Activated CD4-positive, alpha-beta T cell treated with anti-CD3 and anti-CD28 coated beads for 36 hours (primary cell): ENCODE results near the gene MICU1. TPM values are rescaled to one million over a fixed set of nuclear protein-coding genes. Genes with fewer than 3 reads are reported as not detected.
A peak's percentile ranks its signal among the peaks of the same experiment; 100 is the strongest.

ENCODE experiments used
- ATAC-seq: fragments of 200-7000 bp; cut with Tn5 transposase; one replicate; pipeline ENCODE4 v1.10.0; 2021; ENCODE audit warnings: mild to moderate bottlenecking, moderate library complexity
- CTCF ChIA-PET: fragments of 350-600 bp; sonication (Branson Sonifier 250); formaldehyde crosslinking; loops from one replicate; lab custom pipeline; 2021; ENCODE audit warnings: antibody characterized with exemption; lab: Charles Lee
- POLR2A ChIA-PET: fragments of 350-600 bp; sonication (Branson Sonifier 250); formaldehyde crosslinking; loops from one replicate; lab custom pipeline; 2021; ENCODE audit warnings: antibody characterized with exemption, inconsistent platforms; lab: Charles Lee
- DNase-seq: peaks from one replicate; pipeline ENCODE4 v3.0.0-alpha.2; 2020
- H3K27ac Mint-ChIP-seq: one replicate; pipeline ENCODE4 v1.8.0; 2021; ENCODE audit warnings: mixed read lengths
- H3K27me3 Mint-ChIP-seq: one replicate; pipeline ENCODE4 v1.8.0; 2021; ENCODE audit warnings: mixed read lengths
- H3K36me3 Mint-ChIP-seq: one replicate; pipeline ENCODE4 v1.8.0; 2021; ENCODE audit warnings: low read depth, mixed read lengths
- H3K4me1 Mint-ChIP-seq: one replicate; pipeline ENCODE4 v1.8.0; 2021; ENCODE audit warnings: mixed read lengths
- H3K4me3 Mint-ChIP-seq: one replicate; pipeline ENCODE4 v1.8.0; 2021; ENCODE audit warnings: mild to moderate bottlenecking, moderate library complexity, mixed read lengths
- H3K9me3 Mint-ChIP-seq: one replicate; pipeline ENCODE4 v1.8.0; 2021; ENCODE audit warnings: low read depth, mixed read lengths
- intact Hi-C, 2 experiments: fragments of 100-400 bp; cut with DNase I in 1 of 2; cut with micrococcal nuclease in 1 of 2; formaldehyde crosslinking; loops; one replicate each; pipeline versions ENCODE4 v1.14.2 to v1.15.1; 2022 to 2024; cut with DNase I, micrococcal nuclease
- total RNA-seq, 2 experiments: library from RNA; stranded (reverse); gene quantifications; one replicate each; pipeline ENCODE4 v1.2.3, GENCODE V29; 2021

The MICU1 gene
- total RNA-seq, 2 experiments from 2014 or later: 41.0 to 51.5 TPM

DNA sequence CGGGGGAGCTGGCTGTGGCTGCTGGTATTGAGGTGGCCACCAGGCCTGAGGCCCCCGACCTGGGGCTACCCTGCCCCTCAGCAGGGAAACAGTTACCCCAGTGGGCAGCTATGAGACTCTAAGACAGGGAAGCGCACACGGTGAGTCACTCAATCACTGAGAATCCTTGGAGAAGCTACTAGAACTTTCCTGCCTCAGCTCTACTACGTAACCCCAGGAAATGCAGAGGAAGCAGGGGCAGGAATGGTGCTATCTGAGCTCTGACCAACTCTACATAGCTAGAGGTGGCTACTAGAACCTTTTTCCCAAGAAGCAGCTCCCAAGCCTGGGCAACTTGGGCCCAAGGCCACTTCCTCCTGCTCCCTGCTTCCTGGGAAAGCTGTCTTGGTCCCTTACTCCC lies 283.0 kb downstream of the MICU1 start:
- peaks cover 18% of the 10 kb centered on the region for H3K4me1 Mint-ChIP-seq
- H3K4me3 Mint-ChIP-seq: no peak overlapping the region
- intact Hi-C loops: loop anchor here in 1 of 2 experiments (5.0 kb wide), 1 partner anchor 386 kb away; no protein-coding TSS in a partner anchor
- H3K9me3 Mint-ChIP-seq: no peaks in the 10 kb centered on the region
- no peak for ATAC-seq
- CTCF ChIA-PET: interaction anchor here (0.7 to 1.9 kb wide), 7 partner anchors 68 to 754 kb away, joined by 3 to 9 read pairs (median 4); no protein-coding TSS in a partner anchor
- peaks cover 18% of the 10 kb centered on the region for H3K36me3 Mint-ChIP-seq
- POLR2A ChIA-PET: interaction anchor here (0.6 kb wide), 1 partner anchor 11 kb away, joined by 3 read pairs; no protein-coding TSS in a partner anchor
- H3K27ac Mint-ChIP-seq: peak overlapping the region; percentile 19
- no peak for DNase-seq
- H3K27me3 Mint-ChIP-seq: no peaks in the 10 kb centered on the region

DNA sequence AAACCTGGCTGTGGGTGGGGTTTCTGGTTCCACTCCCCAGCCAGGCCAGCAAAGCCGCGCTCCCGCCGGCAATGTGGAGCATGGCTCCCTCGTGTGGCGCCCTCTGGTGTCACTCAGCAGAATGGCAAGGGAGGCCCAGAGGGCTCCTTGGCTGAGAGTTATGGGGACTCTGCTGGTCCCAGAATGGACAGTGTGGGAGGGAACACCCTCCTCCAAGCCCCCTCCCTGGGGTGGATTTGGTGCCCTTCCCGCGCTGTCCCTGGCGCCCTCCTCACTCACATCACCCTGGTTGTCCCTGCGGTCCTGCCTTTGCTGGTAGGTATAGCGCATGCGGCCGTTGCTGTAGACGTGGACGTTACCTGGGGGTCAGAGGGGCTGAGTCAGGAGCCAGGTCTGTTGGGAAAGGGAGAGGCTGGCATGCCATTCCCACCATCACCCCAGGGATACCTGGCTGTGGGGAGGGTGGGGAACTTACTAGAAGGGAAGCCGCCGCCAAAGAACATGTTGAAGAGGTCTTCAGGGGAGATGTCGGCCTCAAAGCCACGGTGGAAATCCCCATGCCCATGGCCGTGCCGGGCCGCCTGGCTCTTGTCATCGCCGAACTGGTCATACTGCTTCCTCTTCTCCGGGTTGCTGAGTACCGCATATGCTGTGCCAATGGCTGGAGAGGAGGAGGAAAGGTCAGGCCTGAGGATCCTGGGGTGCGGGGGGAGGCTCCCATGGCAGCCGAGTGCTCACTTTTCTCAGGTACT lies 285.2 kb downstream of the MICU1 start:
- peak; percentile 57 for ATAC-seq
- Mint-ChIP-seq H3K4me1 (peaks cover 35% of the 10 kb centered on the region), H3K27ac (peak overlapping the region; percentile 47), H3K27me3 (no peaks in the 10 kb centered on the region), H3K36me3 (peaks cover 31% of the 10 kb centered on the region), H3K4me3 (no peak overlapping the region), H3K9me3 (no peaks in the 10 kb centered on the region)
- POLR2A ChIA-PET: interaction anchor here (0.6 kb wide), 3 partner anchors 10 to 57 kb away, joined by 3 to 4 read pairs (median 4); no protein-coding TSS in a partner anchor
- intact Hi-C loops: loop anchor here (1.0 to 5.0 kb wide), 5 partner anchors 214 to 444 kb away; partner anchors contain the start of gene SPOCK2 (in 1 of the 2)
- CTCF ChIA-PET: interaction anchor here (0.7 to 5.5 kb wide), 22 partner anchors 9 to 365 kb away, joined by 3 to 34 read pairs (median 4); no protein-coding TSS in a partner anchor
- DNase-seq: peak; percentile 91

- no peak overlapping the region for H3K4me3 Mint-ChIP-seq
- peaks cover 54% of the 10 kb centered on the region for H3K4me1 Mint-ChIP-seq
- ATAC-seq (no peak), DNase-seq (no peak)
- intact Hi-C loops: loop anchor here (5.0 kb wide), 2 partner anchors 441 to 1021 kb away; partner anchors contain the start of gene SLC29A3 (in 1 of the 2)
- ChIA-PET POLR2A (interaction anchor here (0.6 to 1.6 kb wide), 2 partner anchors 18 to 46 kb away, joined by 3 to 6 read pairs; no protein-coding TSS in a partner anchor), CTCF (interaction anchor here (0.6 to 5.5 kb wide), 28 partner anchors 11 to 464 kb away, joined by 3 to 34 read pairs (median 6); partner anchors contain the start of genes ANAPC16, ASCC1 and DDIT4)
- H3K27ac Mint-ChIP-seq: no peak overlapping the region
- no peaks in the 10 kb centered on the region for H3K9me3 Mint-ChIP-seq
- H3K27me3 Mint-ChIP-seq: no peaks in the 10 kb centered on the region
- H3K36me3 Mint-ChIP-seq: peaks cover 38% of the 10 kb centered on the region
These were observed 287.7 kb downstream of the MICU1 start for GRCh38 chr10:72338180-72338579.

- no peak overlapping the region for H3K27ac Mint-ChIP-seq
- H3K4me3 Mint-ChIP-seq: no peak overlapping the region
- CTCF ChIA-PET: interaction anchor here (0.6 to 5.5 kb wide), 51 partner anchors 10 to 464 kb away, joined by 3 to 34 read pairs (median 4); partner anchors contain the start of genes ANAPC16, ASCC1 and DDIT4
- no peaks in the 10 kb centered on the region for H3K27me3 Mint-ChIP-seq
- DNase-seq: no peak
- H3K4me1 Mint-ChIP-seq: peaks cover 58% of the 10 kb centered on the region
- no peak for ATAC-seq
- intact Hi-C loops: loop anchor here (1.0 to 5.0 kb wide), 5 partner anchors 114 to 1020 kb away; partner anchors contain the start of gene SLC29A3 (in 1 of the 2)
- POLR2A ChIA-PET: interaction anchor here (1.0 to 1.6 kb wide), 4 partner anchors 17 to 119 kb away, joined by 4 to 9 read pairs (median 6); no protein-coding TSS in a partner anchor
- H3K36me3 Mint-ChIP-seq: peaks cover 42% of the 10 kb centered on the region
- H3K9me3 Mint-ChIP-seq: no peaks in the 10 kb centered on the region
These were observed 288.2 kb downstream of the MICU1 start for GRCh38 chr10:72337722-72338121.

DNA sequence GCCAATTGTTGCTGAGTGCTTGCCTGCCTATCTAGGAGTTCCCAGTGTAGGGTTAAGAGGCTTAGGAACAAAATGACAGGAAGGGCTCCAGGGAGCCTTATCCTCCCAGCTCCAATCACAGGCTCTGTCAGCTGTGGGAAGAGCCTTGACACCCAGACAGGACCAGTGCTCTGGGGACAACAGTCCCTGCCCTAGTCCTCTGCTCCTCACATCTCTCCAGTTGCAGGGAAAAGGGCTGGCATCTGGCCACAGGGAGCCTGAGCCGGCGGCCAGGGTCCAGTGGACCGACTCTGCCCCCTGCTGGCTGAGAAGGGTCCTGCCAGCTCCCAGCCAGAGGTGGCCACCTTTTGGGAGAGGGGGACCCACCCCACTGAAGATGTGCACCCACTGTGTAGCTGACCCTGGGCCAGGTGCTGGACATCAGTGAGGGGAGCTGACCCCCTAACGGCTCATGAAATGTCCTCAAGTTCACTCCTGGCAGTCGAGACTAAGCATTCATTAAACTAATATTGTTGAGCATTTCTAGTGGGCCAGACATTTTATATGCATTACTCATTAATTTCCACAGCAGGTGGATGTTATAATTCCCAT lies 288.7 kb downstream of the MICU1 start:
- ChIA-PET CTCF (interaction anchor here (0.6 to 5.5 kb wide), 55 partner anchors 10 to 441 kb away, joined by 3 to 34 read pairs (median 4); partner anchors contain the start of genes ANAPC16, ASCC1 and DDIT4), POLR2A (interaction anchor here (0.8 to 1.6 kb wide), 5 partner anchors 16 to 119 kb away, joined by 3 to 9 read pairs (median 5); no protein-coding TSS in a partner anchor)
- Mint-ChIP-seq H3K36me3 (peaks cover 43% of the 10 kb centered on the region), H3K4me3 (peak overlapping the region; percentile 24), H3K4me1 (peaks cover 63% of the 10 kb centered on the region), H3K27me3 (no peaks in the 10 kb centered on the region), H3K27ac (peak overlapping the region; percentile 95), H3K9me3 (no peaks in the 10 kb centered on the region)
- intact Hi-C loops: loop anchor here (1.0 to 5.0 kb wide), 5 partner anchors 114 to 1020 kb away; partner anchors contain the start of gene SLC29A3 (in 1 of the 2)
- DNase-seq: peak; percentile 84
- ATAC-seq: peak; percentile 8

DNA sequence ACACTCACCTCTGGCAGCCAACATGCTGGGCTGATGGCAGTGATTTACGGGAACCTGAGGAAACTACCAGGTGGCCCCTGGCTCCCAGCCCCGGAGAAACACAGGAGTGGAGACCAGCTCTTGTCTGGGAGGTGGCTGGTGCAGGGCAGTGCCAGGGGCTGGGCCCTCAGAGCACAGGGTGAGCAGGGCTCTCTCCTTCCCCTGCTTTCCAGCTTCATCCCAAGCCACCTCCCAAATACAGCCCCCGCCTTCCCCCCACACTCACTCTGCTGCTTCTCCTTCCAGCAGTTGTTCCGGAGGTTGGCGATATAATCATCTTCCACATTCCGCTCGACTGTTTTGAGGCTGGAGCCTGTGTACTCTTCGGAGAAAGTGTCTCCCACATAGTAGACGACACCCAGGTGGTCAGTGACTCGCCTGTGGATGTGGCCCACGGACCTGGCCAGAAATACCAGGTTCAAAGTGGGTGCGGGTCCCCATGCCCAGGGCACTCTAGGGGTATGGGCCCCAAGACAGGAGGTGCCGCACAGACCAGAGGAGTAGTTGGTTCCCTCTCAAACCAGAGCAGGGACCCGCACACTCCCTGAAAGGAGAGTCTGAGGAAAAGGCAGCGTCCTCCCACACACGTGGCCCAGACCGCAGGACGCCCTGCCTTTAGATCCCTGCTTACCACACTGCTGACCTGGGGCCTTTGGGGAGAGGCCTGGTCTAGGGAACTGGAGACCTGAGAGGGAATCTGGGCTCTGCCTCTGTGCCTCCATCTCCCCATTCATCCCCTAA lies 289.4 kb downstream of the MICU1 start:
- Mint-ChIP-seq H3K36me3 (peaks cover 45% of the 10 kb centered on the region), H3K27me3 (no peaks in the 10 kb centered on the region), H3K27ac (peak overlapping the region; percentile 99), H3K4me3 (peak overlapping the region; percentile 24), H3K9me3 (no peaks in the 10 kb centered on the region), H3K4me1 (peaks cover 69% of the 10 kb centered on the region)
- ATAC-seq: no peak
- DNase-seq: no peak
- intact Hi-C loops: loop anchor here (1.0 to 5.0 kb wide), 5 partner anchors 113 to 1019 kb away; partner anchors contain the start of gene SLC29A3 (in 1 of the 2)
- CTCF ChIA-PET: interaction anchor here (0.6 to 5.5 kb wide), 44 partner anchors 9 to 440 kb away, joined by 3 to 34 read pairs (median 6); partner anchors contain the start of genes ANAPC16, ASCC1 and DDIT4
- POLR2A ChIA-PET: interaction anchor here (0.5 to 2.5 kb wide), 13 partner anchors 10 to 469 kb away, joined by 3 to 9 read pairs (median 5); no protein-coding TSS in a partner anchor

DNA sequence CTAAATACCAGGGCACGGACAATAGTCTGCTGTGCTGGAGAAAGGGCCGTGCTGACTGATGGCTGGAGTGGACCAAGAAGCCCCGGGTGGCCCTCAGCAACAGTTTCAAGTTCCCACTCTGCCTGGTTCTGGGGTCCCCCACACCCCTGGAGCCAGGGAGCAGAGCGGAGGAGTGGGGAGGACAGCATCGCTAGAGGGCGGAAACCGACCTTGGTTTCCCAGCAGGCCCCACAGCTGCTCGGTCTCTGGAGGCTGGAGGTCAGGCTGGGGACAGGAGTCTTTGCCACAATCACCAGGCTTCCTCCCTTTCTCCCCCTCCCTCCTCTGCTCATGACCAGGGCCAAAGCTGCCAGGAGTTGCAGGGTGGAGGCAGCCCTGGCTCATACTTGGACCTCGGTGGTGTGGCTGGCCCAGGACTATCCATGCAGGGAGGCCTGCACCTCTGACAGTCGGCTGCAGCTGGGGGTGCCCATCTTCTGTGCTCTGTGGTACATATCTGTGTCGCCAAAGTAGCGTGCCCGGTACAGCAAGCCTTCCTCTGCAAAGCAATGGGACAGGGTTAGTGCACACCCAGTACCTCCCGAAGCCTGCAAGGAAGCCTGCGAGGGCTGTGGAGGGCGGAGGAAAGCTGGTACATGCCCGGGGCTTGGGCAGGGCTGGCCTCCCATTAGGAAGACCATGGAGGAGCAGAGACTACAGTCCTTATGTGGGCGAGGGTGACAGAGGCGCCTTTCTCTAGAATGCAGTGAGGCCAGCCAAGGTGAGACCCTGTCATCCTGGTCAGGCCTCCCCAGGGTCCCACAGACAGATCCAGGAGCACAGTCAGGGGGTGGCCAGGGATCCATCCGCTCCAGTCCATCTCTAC lies 290.3 kb downstream of the MICU1 start:
- peak overlapping the region; percentile 60 for H3K4me3 Mint-ChIP-seq
- no peaks in the 10 kb centered on the region for H3K9me3 Mint-ChIP-seq
- no peaks in the 10 kb centered on the region for H3K27me3 Mint-ChIP-seq
- ATAC-seq (peak; percentile 13), DNase-seq (peak; percentile 76)
- CTCF ChIA-PET: interaction anchor here (0.7 to 5.5 kb wide), 24 partner anchors 15 to 439 kb away, joined by 3 to 34 read pairs (median 3); partner anchors contain the start of genes ANAPC16, ASCC1 and DDIT4
- peaks cover 72% of the 10 kb centered on the region for H3K4me1 Mint-ChIP-seq
- H3K27ac Mint-ChIP-seq: peak overlapping the region; percentile 99
- intact Hi-C loops: loop anchor here (1.0 to 5.0 kb wide), 13 partner anchors 15 to 1018 kb away; partner anchors contain the start of genes DDIT4 (in 1 of the 2), SLC29A3 (in 1 of the 2) and SPOCK2 (in 1 of the 2)
- peaks cover 41% of the 10 kb centered on the region for H3K36me3 Mint-ChIP-seq
- POLR2A ChIA-PET: interaction anchor here (0.5 to 4.6 kb wide), 13 partner anchors 9 to 468 kb away, joined by 3 to 48 read pairs (median 4); partner anchors contain the start of gene DDIT4

DNA sequence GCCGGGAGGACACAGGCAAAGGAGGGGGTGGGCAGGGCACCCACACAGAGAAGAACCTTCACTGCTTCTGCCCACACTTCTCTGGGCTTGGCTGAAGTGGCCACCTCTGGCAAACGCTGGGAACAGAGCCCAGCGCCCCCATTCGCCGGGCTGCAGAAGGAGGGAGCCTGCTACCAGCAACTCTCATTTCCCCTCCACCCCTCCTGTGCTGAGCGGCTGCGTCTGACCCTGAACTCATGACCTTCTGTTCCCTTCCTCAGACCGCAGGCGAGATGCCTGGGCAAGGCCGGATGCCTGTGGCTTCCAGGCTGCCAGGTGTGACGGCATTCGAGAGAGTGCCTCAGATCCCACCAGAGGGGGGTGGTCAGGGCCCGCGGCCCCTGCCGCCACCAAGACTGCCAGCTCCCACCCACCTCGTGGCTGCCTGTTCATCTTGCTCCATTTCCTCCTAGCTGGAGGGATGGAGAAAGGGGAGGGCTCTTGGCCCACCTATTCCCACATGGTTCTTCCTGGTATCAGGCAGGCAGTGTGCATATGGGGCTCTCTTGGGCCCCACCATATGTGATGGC lies 291.0 kb downstream of the MICU1 start:
- peak; percentile 93 for DNase-seq
- POLR2A ChIA-PET: interaction anchor here (0.6 to 4.6 kb wide), 11 partner anchors 8 to 250 kb away, joined by 3 to 48 read pairs (median 6); partner anchors contain the start of gene DDIT4
- intact Hi-C loops: loop anchor here (1.0 to 5.0 kb wide), 13 partner anchors 15 to 1018 kb away; partner anchors contain the start of genes SPOCK2 (in 2 of the 2), DDIT4 (in 1 of the 2) and SLC29A3 (in 1 of the 2)

More for the DNA sequence above, 291.0 kb downstream of the MICU1 start:
- Mint-ChIP-seq H3K27me3 (no peaks in the 10 kb centered on the region), H3K4me1 (peaks cover 74% of the 10 kb centered on the region), H3K36me3 (peaks cover 37% of the 10 kb centered on the region), H3K27ac (peak overlapping the region; percentile 99), H3K9me3 (no peaks in the 10 kb centered on the region), H3K4me3 (peak overlapping the region; percentile 60)
- CTCF ChIA-PET: interaction anchor here (0.6 to 5.5 kb wide), 24 partner anchors 9 to 439 kb away, joined by 3 to 34 read pairs (median 3); partner anchors contain the start of genes ANAPC16, ASCC1 and DDIT4
- ATAC-seq: peak; percentile 49
